Measurements from ENCODE around the gene PHACTR2.

The PHACTR2 gene

DNA sequence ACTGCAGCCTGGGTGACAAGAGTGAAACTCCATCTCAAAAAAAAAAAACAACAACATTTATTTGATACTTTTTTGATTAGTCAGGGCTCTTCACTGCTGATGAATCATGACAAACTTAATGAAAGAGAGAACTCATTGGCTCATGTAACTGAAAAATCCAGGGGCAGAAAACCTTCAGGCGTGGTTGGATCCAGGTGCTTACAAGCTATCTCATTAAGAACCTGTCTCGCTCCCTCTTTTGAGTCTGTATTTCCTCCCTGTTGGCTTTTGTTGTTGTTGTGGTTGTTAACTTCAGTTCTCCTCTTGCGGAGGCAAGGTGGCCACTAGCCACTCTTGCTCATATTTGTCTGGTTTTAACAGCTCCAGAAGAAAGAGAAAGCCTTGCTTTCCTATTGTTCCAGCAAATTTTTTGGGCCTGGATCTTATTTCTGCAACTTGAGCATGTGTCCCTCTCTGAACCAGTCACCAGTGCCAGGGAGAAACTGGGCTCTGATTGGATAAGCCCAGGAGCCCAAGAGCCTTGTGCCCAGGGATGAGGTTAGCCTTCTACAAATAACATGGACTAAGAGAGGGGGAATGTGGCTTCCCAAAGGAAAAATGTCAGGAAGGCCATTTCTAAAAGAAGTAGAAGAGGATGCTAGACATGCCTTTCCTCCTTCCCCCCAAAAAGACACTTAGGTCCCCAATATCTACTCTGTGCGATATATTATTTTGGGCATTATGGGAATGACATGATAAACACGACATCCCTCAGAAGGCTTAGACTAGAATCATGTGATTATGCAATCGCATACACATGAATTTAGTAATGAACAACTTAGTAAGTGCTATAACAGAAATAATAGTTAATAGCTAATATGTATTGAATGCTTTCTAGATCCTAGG, 64.5 kb downstream of the PHACTR2 start:
- no peak for DNase-seq (ENCODE audit: low read depth)

DNA sequence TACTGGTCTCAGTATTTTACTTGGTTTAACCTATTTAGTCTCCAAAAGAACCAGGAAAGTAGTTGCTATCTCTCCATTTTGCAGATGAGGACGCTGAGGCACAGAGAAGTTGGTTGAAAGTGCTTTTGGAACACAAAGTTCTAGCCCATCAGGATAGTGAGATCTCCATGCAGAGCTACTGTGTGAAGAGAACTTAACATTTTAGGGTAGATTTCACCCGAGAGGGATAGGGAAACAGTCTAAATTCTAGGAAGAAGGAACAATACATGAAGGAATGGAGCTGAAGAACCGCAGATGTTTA, 65.1 kb downstream of the PHACTR2 start:
- DNase-seq (ENCODE audit: low read depth), result no peak

DNA sequence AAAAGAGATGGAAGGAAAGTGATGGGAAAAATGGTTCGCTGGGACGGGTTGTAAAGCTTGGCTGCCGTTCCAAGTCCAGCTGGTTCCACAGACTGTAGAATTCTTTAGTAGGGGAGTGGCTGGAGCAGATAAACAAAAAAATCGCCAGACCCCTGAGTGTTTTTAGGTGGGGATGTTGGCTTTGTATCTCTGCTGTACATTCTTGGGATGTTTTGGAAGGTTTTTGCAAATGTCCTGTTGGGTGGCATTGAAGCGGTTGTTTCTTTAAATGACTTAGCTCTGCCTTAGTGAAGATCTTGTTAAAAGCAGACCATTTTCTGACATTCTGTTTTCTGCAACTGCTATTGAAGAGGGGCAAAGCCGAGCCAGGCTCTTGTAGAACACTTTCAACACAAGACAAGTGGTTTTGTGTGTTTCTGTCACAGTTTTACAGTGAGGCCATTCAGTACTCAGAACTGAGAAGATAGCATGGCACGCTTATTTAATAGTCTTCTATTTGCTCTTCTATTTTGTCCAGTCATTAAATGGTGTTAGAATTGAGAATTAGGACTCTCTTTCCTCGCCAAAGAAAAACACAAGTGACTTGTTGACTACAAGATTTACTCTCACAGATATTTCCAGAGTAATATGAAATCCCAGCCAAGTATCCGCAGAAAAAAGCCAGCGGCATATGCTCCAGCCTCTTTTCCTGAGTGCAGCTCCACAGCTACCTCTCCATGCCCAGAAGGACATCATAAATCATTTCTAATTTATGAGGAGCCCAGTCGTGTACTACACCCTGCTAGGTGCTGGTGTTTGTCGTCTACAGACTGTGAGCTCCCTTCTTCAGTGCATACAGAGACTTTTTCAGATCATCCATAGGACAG, 65.8 kb downstream of the PHACTR2 start:
- no peak for DNase-seq (ENCODE audit: low read depth)

DNA sequence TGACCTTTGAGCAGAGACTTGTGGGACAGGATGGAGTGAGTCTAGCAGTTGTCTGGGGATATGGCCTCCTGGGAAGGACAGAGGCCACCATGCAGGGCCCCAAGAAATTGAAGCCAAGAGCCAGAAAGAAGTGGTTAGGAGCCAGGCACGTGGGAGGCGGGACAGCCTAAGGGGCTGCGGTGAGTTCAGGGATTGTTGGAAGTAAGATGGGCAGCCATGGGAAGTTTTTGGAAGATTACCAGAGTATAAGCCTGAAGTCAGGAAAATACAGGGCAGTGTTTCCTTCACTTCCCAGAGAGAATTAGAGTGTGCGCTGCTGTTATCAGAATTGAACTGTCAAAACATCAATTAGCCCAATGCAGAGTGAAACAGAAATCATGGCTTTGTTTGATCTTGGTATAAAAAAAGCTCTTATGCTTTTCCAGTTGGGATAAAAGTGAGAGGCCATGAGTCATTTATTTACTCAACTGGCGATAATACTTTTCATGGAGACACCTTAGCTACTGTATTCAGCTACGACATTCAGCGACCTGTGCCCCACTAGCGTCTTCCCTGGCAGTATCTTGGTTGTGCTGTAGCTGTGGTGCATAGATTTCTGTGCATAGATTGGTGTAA, 66.9 kb downstream of the PHACTR2 start:
- DNase-seq (ENCODE audit: low read depth), result no peak

DNA sequence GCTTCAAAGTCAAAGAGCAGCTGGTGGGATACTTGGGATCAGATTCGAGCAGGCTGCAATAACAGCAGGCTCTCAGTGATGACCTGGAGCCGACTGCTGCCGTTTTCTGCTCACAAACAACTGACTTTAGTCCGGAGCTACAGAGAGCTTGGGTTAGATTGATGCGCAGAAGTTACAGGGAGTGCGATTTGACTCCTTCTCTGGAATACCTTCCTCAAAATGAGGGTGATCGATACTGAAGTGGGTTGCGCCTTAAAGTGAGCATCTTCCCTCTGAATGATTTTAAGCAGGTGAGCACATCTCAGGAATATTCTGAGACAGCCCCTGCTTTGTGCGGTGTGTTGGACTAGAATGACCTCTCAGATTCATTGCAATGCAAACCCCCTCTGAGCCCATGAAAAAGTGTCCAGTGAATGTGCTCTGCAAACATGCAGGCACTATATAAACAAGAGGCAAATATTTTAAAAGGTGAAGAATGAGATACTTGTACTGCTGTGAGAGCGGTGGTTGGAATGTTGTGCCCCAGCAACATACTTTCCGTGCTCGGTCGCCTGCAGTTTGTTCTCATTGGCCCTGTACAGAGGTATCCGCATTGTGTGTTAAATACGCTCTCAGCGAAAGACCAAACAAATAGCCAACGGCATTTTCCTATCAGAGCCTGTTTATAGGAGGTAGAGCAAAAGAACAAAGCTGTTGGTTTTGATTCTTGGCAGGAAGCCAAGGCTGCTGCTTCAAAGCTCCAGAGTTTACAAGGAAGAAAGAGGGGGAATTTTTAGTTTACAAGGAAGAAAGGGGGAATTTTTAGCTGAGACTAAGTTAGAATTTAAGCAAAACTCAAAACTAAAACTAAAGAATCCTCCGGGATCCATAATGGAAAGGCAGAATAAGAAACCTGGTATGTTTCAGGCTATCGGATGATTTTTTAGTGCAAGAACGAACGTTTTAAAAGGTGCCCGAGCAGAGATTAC, 67.7 kb downstream of the PHACTR2 start:
- no peak for DNase-seq (ENCODE audit: low read depth)

DNA sequence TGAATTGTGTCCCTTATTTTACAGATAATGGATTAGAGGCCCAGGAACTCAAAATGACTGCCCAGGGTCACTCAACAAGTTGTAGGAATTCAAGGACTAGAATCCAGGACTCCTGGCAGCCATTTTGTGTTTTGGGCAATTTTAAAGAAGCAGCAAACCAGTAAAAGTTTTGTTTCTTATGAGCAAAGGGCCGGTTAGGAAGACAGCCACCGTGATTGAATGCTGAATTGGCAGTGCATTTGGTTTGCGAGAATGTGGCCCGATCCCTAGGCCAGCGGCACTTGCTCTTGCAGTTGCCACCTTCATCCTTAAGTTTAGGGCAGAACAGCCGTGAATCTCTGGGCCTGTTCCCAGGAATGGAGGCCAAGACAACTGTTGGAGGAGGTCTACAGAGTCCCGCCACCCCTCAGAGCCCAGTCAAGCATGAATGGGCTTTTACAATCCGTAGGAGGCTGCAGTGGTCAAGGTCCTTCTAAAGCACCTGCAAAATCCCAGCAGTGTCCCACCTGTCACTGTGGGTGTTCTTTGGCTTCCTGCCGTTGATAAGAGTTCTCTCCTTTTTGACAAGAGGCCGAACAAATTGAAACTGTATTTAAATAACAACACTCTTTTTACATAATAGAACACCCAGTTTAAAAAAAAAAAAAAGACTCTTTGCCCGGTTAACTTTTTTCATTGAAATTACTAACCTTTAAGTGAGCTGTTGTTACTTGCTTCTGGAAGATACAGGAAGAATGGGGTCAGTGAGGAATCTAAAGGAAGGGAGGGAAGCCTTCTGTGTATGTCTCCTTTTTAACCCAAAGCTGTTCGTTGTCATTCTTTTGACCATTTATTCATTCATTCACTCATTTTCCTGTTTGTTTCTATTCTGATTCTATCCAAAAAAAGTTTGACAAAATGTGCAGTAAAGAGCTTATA, 68.7 kb downstream of the PHACTR2 start:
- no peak for DNase-seq (ENCODE audit: low read depth)

DNA sequence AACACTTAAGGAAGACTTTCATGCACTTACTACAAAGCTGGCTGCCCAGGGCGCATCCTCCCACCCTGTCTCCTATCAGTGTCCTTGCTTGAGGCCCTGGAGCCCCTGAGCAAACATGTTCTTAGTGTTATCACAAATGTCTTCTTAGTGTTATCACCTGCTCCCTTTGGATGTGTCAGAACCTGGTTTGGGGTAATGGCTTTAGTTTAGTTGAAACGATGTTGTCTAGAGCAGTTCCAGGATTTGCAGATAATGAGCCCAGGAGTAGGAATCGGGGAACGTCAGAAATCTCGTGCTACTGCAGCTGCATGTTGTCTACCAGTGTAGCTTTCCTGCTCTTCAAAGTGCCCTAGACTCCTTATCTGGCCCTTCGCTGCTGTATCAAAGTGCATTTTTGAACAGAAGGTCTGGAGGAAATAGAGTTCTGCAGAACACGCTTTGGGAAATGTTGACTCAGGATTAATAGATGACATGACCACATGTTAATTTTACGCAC, 69.6 kb downstream of the PHACTR2 start:
- DNase-seq (ENCODE audit: low read depth), result no peak

DNA sequence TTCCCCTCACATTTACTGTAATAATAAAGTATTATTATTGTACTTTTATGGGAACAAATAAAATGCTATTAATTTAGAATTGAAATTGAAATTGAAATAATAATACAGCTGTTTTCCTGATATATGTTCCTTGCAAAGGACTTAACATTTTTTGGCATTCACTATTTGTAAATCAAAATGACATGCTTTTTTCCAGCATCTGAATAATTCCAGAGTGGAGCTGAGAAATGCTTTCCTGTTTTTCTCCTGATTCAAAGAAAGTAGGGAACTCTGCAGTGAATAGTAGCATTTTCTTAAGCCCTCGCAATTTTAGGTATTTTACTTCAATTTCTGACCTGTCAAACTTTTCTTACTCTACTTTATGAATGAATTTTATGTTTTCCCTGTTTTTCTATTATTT, 72.1 kb downstream of the PHACTR2 start:
- no peak for DNase-seq (ENCODE audit: low read depth)

DNA sequence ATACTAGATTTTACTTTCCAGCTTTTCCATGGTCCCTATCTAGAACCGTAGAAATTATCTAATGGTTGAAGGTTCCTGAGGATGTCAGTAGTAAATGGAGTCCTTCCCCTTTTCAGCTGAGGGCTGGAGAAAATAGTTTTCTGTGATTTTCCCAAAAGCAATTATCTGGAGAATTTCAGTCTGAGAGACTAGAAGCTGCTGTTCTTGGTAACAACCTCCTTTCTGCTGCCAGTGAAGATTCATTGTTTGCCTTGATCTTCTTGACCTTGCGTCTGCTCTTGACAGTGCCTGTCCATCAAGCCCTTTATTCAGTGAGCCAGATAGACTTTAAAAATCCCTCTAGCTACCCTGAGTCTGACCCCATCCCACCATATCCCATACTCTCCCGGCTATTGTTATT, 73.1 kb downstream of the PHACTR2 start:
- no peak for DNase-seq (ENCODE audit: low read depth)

DNA sequence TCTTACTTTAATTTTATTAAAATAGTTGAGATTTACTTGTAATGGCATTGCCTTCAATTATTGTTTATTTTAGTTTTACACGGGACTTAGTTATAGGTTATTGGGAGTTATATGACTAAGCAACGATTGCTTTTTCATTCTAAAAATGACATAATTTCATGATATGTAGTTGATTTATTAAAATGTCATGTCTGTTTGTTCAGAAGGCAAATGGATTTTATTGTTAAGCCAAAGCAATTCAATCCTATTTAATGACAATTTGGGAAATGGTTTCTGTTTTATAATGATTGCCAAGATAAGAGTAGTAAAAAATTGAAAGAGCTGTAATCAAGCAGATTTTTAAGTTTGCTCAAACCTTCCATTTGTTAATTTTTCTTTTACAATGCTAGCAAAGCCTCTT, 74.7 kb downstream of the PHACTR2 start:
- DNase-seq (ENCODE audit: low read depth), result no peak

DNA sequence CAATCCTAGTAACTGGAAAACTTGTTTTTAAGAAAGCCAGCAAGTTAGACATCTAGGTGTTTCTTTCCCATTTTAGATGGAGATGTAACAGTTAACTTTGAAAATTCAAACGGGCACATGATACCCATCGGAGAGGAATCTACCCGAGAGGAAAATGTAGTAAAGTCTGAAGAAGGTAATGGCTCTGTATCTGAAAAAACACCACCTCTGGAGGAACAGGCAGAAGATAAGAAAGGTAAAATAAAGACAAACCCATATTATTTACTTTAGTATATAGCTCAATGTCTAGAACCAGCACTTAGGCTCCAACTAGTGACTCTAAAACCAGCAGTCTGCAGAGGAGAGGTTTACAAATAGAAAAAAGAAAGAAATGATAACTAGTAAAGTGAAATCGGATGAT, 75.9 kb downstream of the PHACTR2 start:
- no peak for DNase-seq (ENCODE audit: low read depth)

DNA sequence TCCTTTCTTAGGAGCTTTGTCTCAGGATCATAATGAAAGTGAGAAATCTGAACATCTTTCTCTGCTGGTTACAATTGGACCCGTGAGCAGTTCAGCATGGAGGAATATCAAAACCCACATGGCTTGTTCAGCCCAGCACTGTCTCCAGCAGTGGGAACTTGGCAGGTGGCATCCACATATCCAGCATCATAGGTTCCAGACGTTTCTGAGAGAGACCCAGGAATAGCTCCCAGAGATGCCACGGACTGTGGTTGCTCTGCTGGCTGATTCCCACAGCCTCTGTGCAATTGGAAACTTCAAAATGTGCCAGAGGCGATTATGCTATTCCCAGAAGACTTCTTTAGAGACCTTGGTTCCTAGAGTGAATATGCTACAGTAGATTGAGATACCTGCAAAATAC, 76.4 kb downstream of the PHACTR2 start:
- DNase-seq (ENCODE audit: low read depth), result no peak

DNA sequence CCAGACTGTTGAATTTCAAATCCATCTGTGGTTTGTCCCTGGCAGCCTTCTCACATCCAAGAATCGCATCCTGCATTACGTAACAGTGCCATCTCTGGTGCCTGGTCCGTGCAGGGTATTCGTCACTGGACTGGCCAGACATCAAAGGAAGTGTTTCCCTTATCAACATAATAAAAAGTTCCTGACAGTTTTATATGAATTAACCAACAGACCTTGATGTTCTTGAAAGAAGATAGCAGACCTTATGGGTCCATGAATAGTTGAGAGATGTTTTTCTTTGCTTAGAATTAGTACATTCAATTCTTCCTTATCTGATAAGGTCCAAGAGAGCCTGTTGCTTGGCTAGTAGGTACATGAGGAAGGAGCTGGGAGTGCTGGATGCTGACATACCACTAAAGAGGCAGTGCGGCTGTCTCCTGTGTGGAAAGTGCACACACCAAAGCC, 77.6 kb downstream of the PHACTR2 start:
- no peak for DNase-seq (ENCODE audit: low read depth)

DNA sequence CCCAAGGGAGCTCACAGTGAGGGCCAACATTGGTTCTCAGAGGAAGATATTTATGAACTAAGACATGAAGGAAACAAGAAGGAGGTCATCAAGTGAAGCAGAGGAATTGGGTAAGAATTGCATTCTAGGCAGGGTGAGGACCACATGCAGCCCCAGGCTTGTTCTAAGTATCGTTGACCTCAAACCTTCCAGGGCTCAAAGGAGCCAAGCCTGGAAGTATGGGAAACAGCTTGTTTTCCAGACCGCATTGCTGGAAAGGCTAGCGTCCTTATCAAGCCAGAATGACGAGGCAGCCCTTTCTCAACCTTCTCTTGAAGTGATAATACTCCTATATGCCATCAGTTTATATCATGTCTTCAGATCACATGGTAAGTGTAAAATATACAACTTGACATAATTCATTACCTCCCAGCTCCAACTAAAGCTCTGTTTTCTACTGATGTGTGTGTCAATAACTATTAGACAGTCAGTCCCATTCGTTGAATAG, 79.6 kb downstream of the PHACTR2 start:
- no peak for DNase-seq (ENCODE audit: low read depth)

DNA sequence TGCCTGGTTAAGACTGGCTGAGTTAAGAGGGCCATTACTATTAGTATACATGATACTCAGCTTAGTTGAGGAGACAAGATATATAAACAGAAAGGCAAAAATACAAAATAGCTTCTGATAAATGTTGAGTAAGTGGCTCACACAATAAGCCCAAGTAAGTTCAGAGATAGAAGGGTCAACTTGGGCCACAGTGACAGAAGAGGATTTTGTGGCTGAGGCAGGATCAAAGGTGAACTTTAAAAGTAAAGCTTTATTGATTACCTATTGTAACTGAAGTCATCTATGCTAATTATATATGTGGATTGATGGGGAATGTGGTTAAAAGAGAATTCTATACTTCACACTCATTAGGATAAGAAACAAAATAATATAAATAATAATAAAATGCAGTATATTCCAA, 80.8 kb downstream of the PHACTR2 start:
- no peak for DNase-seq (ENCODE audit: low read depth)

DNA sequence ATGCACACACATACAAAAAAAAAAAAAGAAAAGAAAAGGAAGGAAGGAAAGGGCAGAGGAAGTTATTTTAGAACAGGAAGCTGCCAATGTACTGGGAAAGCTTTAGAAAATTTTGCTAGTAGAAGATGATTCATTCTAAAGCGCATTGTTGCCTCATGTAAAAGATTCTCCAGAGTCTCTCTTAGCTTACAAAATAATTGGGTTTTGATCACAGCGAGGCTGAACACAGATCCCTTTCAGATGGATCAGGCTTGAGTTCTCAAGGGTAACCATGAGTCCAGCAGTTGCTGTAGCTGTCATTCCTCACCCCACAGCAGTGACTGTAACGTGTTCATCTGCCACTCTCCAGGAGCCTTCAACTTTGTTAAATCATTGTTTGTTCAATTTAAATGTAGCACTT, 81.9 kb downstream of the PHACTR2 start:
- DNase-seq (ENCODE audit: low read depth), result no peak

DNA sequence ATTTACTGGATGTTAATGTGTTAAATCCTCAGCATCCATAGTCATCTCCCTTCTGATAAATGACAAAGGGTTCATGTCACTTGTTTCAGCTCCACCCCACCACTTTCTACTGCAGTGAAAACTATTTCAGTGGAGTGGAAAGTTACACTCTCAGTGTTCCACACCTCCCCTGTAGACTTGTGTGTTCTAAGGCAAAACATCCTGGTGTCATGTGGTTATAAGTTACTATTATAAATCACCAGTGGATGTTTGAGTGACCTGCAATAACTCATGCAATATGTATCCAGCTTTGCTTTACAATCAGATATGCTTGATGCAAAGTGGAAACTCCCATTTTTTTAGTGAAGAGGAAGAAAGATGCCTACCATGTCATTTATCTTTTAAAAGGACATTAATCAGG, 83.3 kb downstream of the PHACTR2 start:
- DNase-seq (ENCODE audit: low read depth), result no peak

DNA sequence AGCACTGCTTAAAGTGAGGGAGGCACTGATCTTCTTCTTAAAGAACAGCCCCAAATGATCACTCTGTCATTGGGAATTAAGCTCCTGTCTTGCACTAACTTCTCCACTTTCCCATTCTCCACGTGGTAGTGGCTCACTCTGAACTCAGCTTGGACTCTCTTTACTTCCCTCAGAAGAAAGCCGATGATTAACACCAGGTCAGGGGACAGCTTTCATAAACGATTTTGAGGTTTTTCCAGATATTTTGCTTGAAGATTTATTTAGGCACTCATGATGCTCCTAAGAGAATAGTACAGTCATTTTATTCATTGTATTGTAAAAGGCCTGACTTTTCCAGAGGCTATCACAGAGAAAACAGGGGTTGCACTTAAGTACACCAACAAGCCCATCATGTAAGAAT, 84.4 kb downstream of the PHACTR2 start:
- no peak for DNase-seq (ENCODE audit: low read depth)

DNA sequence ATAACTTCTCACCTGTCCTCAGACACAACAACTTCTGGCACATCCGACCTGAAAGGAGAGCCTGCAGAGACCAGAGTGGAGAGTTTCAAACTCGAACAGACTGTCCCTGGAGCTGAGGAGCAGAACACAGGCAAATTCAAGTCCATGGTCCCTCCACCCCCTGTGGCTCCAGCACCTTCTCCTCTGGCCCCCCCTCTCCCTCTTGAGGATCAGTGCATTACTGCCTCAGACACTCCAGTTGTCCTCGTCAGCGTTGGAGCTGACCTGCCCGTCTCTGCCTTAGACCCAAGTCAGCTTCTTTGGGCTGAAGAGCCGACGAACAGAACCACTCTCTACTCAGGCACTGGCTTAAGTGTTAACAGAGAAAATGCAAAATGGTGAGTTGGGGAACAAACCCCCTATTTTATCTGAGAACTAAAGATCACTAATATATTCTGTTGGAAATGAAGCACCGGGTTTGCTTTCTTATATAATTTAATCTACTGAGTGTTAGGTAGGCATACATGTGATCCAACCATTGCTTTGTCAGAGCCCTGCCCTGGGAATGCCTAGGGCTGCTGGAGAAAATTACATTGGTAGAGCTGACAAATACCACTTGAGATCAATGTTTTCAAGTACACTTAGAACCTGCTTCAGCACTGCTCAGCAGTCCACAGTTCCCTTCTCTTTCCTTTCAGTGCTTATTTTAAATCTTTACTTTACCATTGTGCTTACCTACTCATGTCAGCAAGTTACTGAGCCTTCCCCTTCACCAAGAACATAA, 87.8 kb downstream of the PHACTR2 start:
- no peak for DNase-seq (ENCODE audit: low read depth)

DNA sequence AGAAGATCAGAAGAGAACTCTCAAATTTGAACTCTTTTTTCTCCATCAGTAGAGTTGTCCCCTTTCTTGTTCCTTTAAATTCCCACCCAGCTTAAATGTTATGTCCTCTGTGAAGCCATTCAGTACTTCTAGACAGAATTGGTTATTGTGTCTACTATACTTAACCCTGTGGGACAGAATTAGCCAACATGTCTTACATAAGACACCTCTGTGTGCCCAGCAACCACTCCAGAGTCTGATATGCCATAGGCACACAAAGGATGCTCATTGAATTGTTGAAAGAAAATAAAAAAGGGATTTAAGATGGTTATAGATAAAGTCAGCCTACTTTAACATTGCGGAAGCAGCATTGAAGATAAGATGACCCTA, 88.4 kb downstream of the PHACTR2 start:
- no peak for DNase-seq (ENCODE audit: low read depth)
